Activated naive CD8-positive, alpha-beta T cell treated with anti-CD3 and anti-CD28 coated beads, Interleukin-2, amount 50 U/mL, for 24 hours (primary cell): ENCODE data around the gene BAG5.
A peak's percentile ranks its signal among the peaks of the same experiment; 100 is the strongest.
"Not testable (repeated sequence)": the region's sequence is repeated elsewhere in the genome, so short reads cannot be mapped to it uniquely, and the experiment has no call there.

Source experiments
- ATAC-seq: fragments of 150-1000 bp; cut with Tn5 transposase; one replicate; pipeline ENCODE4 v1.10.0; 2021
- DNase-seq: peaks from one replicate; pipeline ENCODE4 v3.0.0; 2021
- H3K27ac Mint-ChIP-seq: one replicate; pipeline ENCODE4 v1.8.0; 2021; ENCODE audit warnings: mild to moderate bottlenecking, mixed read lengths
- H3K27me3 Mint-ChIP-seq: one replicate; pipeline ENCODE4 v1.8.0; 2021; ENCODE audit warnings: mixed read lengths
- H3K36me3 Mint-ChIP-seq: one replicate; pipeline ENCODE4 v1.8.0; 2021; ENCODE audit warnings: low read depth, mixed read lengths
- H3K4me1 Mint-ChIP-seq: one replicate; pipeline ENCODE4 v1.8.0; 2021; ENCODE audit warnings: mixed read lengths
- H3K4me3 Mint-ChIP-seq: one replicate; pipeline ENCODE4 v1.8.0; 2021; ENCODE audit warnings: mild to moderate bottlenecking, moderate library complexity, mixed read lengths
- H3K9me3 Mint-ChIP-seq: one replicate; pipeline ENCODE4 v1.8.0; 2021; ENCODE audit warnings: mixed read lengths

The BAG5 gene

DNA sequence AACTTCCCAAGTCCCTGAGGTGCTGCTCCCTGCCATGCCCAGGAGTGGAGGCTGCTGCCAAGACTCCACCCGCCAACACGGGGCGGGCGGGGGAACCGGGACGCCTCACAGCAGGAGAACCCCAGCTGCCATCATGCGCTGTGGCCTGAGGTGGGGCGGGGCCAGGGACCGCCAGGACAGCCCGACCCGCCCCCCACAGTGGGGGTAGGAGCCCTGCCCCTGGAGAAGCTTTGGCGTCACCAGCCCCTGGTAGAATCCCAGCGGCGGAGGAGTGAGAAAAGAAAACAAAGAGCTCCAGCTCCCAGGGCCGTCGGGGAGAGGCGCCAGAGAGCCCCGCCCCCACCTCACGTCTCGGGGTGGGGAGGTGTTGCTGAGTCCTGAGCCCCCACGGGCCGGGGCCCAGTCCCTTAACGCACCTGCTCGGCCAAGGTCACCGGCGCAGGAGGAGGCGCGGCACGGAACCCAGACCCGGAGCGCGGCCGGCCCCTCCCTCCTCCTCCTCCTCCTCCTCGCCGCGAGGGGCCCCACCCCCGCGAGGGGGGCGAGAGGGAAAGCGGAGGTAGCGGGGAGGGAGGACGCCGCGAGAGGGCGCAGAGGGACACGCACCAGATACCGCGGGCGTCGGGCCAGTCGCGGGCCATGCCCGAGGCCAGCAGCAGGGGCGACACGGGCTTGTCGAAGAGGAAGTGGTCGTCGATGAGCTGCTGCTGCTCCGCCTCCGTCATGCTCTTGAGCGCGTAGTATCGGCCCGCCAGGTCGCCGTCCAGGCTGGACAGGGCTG lies 41.6 kb downstream of the BAG5 start:
- H3K4me1 Mint-ChIP-seq, result peaks cover 8% of the 10 kb centered on the region

DNA sequence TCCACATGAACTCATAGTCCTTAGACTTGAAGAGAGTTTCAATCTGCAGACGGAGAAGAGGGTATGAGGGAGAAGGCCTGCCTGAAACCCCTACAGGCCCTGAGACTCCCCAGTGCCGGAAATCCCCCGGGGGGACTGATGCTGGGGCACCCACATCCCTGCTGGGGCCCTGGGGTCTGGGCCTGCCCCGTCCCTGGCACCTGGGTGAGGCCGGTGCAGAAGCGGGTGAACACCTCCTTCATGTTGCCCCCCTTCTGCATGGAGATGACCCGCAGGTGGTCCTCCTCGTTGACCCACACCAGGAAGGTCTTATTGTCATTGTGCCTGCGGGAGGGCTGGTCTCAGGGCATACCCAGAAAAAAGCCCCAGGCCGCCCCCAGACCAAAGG lies 42.2 kb downstream of the BAG5 start:
- Mint-ChIP-seq H3K9me3 (no peaks in the 10 kb centered on the region), H3K4me3 (no peak overlapping the region), H3K27me3 (peaks cover 14% of the 10 kb centered on the region), H3K4me1 (peaks cover 8% of the 10 kb centered on the region), H3K27ac (no peak overlapping the region), H3K36me3 (no peaks in the 10 kb centered on the region)
- ATAC-seq (no peak), DNase-seq (no peak)

More for the DNA sequence above, 41.6 kb downstream of the BAG5 start:
- Mint-ChIP-seq H3K36me3 (no peaks in the 10 kb centered on the region), H3K27ac (no peak overlapping the region), H3K27me3 (peaks cover 14% of the 10 kb centered on the region), H3K4me3 (peak overlapping the region; percentile 32), H3K9me3 (no peaks in the 10 kb centered on the region)
- peak; percentile 65 for DNase-seq
- peak; percentile 22 for ATAC-seq

DNA sequence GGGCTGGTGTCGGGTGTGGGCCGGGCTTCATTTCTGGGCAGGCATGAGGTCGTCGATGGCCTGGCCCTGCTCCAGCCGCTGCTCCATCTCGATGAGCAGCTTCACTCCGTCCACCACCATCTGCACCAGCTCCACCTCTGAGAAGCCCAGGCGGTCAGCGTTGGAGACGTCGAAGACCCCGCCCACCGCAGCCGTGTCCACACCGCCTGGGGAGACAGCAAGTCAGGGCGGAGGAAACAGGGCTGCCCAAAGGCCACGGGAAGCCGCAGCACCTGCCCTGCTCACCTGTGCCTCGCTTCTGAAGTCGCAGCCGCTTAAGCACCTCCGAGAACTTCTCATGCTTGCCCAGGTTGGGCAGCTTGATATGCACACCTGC lies 42.6 kb downstream of the BAG5 start:
- H3K4me3 Mint-ChIP-seq, result no peak overlapping the region

DNA sequence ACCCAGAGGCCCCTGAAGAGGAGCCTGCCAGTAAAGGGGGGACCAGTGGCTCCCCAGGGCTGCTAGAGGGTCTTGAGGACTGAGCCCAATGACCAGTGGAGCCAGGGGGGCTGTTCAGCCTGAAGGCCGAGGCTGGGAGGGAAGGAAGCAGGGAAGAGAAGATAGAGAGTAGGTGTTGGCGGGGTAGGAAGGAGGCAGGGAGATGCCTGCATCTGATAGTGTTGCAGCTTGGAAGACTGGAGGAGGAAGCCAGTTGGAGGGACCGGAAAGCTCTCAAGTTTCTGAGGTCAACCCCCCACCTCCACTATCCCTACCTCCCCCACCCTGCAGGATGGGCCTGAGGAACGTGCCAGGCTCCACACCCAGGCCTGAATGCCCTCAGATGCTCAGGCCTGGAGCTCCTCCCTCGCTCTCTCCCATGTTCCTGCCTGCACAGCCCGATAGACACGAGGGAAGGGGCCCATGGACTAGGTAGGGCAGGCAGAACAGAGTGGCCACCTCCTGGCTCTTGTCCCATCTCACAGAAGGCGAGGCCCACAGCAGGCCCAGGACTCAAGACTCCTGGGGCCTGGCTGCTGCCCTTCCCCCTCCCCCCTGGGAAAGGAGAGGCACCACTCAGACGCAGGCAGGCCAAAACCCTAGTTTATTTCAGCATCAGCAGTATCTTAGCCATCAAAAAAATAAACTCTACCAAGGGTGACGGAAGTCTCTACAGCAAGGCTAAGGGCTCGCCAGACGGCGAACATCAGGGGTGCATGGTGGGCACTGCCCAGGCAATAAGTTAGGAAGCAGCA lies 43.2 kb downstream of the BAG5 start:
- DNase-seq (no peak), ATAC-seq (no peak)
- peaks cover 8% of the 10 kb centered on the region for H3K4me1 Mint-ChIP-seq
- H3K4me3 Mint-ChIP-seq, result no peak overlapping the region
- no peaks in the 10 kb centered on the region for H3K9me3 Mint-ChIP-seq
- H3K36me3 Mint-ChIP-seq, result no peaks in the 10 kb centered on the region
- H3K27ac Mint-ChIP-seq, result no peak overlapping the region
- H3K27me3 Mint-ChIP-seq, result peaks cover 14% of the 10 kb centered on the region

More for the DNA sequence above, 42.6 kb downstream of the BAG5 start:
- no peak for ATAC-seq
- Mint-ChIP-seq H3K9me3 (no peaks in the 10 kb centered on the region), H3K36me3 (no peaks in the 10 kb centered on the region), H3K27me3 (peaks cover 14% of the 10 kb centered on the region), H3K27ac (no peak overlapping the region), H3K4me1 (peaks cover 8% of the 10 kb centered on the region)
- no peak for DNase-seq

DNA sequence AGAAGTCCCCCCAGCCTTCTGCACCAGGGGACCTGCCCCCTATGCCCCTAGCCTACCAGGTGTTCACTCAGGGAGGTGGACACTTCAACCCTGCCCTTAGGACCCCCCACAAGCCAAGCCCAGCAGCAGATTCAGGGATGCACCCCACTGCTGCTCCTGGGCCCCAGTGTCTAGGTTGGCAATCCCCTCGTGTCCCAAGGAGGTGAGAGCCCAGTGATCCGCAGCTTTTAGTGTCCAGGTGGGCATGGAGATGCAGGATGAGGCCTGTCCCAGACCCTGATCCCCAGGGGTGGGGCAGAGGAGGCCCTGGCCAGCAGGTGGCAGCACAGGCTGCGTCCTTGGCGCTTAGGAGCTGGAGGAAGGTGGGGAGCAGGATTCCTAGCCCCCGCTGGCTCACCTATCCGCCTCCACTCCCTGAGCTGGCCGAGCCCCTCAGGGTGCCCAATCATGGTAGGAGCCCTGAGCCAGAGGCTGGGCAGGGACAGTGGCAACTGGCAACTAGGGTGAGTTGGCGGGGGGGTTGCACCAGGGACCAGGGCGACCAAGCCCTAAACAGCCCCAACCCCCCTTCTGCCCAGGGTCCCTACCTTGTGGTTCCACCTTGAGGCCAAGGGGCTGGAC lies 43.9 kb downstream of the BAG5 start:
- Mint-ChIP-seq H3K27ac (no peak overlapping the region), H3K4me1 (peaks cover 7% of the 10 kb centered on the region), H3K4me3 (no peak overlapping the region), H3K27me3 (peaks cover 8% of the 10 kb centered on the region), H3K9me3 (no peaks in the 10 kb centered on the region), H3K36me3 (no peaks in the 10 kb centered on the region)
- DNase-seq (peak; percentile 74), ATAC-seq (peak; percentile 35)

DNA sequence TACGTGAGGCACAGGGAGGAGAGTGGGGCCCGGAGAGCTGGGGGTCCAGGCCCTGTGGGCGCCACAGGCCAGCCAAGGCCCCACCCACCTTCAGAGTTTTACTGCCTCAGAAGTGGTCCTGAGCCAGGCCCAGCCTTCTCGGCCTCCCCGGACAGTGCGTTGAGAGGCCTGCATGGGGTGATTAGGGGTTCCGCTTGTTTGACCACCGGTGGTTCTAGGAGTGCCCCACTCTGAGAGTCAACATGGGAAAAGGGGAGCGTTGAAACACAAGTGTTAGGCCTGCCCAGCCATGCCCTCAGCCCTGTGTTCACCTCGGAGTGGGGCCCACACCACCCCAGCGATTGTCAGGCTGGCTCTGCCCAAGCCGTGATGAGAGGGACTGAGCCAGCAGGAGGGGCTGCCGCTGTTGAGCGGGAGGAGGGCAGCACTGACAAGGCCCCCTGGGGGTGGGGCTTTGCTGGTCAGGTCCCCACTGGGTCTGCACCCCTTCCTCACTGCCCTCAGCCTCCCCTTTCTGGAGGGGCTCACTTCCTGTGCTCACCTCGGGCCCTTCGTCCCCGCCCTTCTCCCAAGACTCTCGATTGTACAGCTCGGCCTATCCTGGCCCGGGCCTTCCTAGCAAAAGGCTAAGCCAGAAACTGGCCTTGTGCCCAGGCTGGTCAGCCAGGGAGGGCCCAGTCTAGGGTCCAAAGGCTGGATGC lies 44.6 kb downstream of the BAG5 start:
- Mint-ChIP-seq H3K36me3 (no peaks in the 10 kb centered on the region), H3K4me3 (no peak overlapping the region), H3K4me1 (peaks cover 7% of the 10 kb centered on the region), H3K27ac (no peak overlapping the region), H3K27me3 (peaks cover 6% of the 10 kb centered on the region), H3K9me3 (no peaks in the 10 kb centered on the region)
- ATAC-seq (no peak), DNase-seq (no peak)

DNA sequence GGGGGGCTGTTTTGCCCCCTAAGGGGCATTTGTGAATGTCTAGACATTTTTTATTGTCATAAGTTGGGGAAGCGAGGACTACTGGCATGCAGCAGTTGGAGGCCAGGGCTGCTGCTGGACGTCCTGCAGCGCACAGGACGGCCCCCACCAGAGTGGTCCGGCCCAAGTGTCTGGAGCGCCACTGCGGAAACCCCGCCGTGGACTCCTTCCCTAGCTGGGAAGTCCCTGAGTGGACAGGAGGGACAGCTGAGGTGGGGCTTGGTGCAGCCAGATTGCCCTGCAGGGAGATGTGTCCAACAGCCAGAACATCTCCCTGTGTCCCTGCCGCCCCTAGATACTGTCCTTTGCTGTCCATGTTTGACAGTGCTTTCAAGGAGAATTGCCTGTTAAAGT lies 45.3 kb downstream of the BAG5 start:
- Mint-ChIP-seq H3K27me3 (peaks cover 6% of the 10 kb centered on the region), H3K36me3 (peaks cover 4% of the 10 kb centered on the region), H3K4me3 (no peak overlapping the region), H3K27ac (no peak overlapping the region), H3K9me3 (no peaks in the 10 kb centered on the region), H3K4me1 (peaks cover 7% of the 10 kb centered on the region)
- DNase-seq (no peak), ATAC-seq (no peak)

DNA sequence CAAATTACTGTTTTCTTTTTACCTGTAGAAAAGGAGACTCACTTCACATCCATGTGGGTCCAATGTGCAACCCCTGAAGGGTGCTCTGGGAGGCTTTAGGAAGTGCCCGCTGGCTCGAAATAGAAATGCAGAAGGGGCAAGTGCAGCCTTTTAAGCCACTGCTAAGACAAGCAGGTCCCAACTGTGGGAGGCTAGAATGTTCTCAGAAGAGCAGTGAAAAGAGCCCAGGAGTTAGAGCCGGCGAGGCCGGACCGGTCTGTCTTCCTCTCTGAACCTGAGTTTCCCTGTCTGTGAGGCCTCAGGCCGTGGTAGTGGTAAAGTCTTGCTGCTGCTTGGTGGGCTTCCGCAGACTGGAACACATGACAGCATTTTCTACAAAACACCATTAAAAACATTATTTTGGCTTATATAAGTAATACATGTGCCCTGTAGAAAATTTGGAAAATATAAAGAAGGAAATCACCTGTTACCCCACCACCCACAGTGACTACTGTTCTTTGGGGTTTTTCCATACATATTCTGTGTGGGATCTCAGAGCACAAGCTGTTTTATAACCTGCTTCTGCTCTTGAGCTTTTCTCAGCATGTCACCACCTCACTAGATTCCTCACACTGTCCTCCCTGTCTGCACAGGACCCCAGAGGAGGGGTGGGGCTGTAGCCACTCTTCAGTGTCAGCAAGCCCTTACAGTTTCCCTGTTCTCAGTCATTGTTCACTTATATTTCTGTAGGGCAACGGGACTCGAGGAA lies 45.9 kb downstream of the BAG5 start:
- ATAC-seq (no peak), DNase-seq (no peak)
- no peaks in the 10 kb centered on the region for H3K9me3 Mint-ChIP-seq
- no peak overlapping the region for H3K4me3 Mint-ChIP-seq
- peaks cover 6% of the 10 kb centered on the region for H3K27me3 Mint-ChIP-seq
- peaks cover 5% of the 10 kb centered on the region for H3K36me3 Mint-ChIP-seq
- peaks cover 7% of the 10 kb centered on the region for H3K4me1 Mint-ChIP-seq
- no peak overlapping the region for H3K27ac Mint-ChIP-seq

DNA sequence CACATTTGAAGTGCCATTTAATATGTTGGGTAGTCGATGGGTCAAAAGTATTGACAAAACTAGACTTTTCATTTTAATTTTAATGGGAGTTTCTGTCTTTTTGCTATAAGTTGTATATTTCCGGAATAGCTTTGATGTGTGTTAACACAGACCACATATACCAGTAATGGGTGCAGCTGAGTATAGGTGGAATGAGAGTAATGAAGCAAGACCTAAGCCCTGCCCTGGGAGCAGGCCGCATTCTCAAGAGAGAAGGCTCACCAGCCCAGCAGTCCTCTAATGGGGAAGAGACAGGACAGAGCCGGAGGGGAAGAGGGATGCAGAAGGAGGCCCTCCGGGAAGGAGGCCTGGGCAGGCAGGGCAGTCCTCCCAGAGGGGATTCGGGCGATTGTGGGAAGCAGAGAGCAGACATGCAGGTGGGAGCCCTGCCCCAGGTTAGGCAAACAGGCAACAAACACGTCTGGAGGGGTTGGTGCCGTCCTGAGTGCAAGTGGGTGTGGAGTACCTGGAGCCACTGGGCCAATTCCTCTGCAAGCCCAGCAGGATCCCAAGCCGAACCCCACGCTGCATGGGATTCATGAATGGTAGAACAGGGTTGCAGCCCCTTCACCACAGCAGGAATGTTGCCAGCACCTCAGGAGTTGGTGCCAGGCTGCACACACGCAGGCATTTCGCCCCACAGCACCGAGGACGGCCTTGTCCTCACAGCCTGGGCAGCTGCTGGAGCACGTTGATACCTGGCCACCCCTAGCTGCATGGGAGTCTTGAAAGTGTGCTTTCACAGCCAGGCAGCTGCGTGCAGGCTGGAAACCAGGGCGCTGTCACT lies 47.6 kb downstream of the BAG5 start:
- Mint-ChIP-seq H3K36me3 (peaks cover 5% of the 10 kb centered on the region), H3K4me1 (peaks cover 5% of the 10 kb centered on the region), H3K27me3 (peaks cover 5% of the 10 kb centered on the region), H3K27ac (no peak overlapping the region), H3K4me3 (no peak overlapping the region), H3K9me3 (no peaks in the 10 kb centered on the region)
- ATAC-seq (no peak), DNase-seq (no peak)

DNA sequence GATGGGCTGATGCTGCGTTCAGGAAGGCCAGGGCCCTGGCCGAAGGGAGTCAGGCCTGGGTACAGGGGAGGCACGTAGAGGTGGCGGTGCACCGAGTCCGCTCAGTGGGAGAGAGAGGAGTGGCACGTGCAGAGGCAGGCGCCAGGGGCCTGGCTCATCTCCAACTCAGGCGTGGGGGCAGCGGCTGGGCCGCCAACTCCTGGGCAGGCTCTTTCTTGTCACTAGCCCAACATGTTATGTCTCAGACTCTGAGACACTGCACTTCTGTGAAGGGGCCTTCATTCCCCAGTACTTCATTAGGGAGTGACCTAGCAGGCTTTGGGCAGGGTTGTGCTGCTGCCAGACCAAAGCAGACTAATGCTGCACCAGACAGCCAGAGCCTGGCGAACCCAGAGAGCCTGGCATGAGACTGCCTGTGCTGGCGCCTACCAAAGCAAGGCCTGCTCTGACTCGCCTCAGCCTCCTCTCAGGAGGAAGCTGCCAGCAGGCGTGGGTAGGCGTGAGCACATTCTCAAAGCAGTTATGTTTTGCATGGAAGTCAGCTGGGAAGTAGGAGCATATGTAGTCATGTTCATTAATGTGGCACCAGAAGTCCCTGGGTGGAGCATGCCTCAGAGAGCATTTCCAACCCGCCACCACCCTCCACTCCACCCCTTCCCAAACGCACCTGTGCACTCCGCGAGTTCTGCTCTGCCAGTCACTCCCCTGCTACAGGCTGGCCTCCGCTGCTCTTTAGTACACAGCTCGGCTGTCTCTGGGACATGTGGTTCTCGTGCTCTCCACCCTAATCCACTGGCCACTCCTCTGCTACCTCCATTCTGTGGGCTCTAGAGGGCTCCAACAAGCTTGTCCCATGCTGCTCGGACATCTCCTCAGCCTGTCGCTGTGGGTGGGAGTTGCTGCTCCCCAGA lies 49.5 kb downstream of the BAG5 start:
- ATAC-seq, result no peak

DNA sequence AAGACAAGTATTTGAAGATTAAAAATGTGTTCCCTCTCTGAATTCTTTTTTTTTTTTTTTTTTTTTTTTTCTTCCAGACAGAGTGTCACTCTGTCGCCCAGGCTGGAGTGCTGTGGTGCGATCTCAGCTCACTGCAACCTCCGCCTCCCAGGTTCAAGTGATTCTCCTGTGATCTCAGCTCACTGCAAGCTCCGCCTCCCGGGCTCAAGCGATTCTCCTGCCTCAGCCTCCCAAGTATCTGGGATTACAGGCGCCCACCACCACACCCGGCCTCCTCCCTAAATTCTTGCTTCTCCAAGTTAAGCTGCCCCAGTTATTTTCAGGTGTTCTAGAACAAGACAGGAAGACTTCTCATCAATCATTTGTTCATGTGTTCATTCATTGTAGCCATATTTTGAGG lies 50.3 kb downstream of the BAG5 start:
- H3K27ac Mint-ChIP-seq, DNase-seq, H3K9me3 Mint-ChIP-seq, H3K27me3 Mint-ChIP-seq, H3K4me3 Mint-ChIP-seq, ATAC-seq, H3K4me1 Mint-ChIP-seq: not testable (repeated sequence)
- H3K36me3 Mint-ChIP-seq, result peaks cover 16% of the 10 kb centered on the region

More for the DNA sequence above, 49.5 kb downstream of the BAG5 start:
- H3K4me3 Mint-ChIP-seq, result no peak overlapping the region
- DNase-seq, result no peak
- H3K9me3 Mint-ChIP-seq, result no peaks in the 10 kb centered on the region
- H3K27me3 Mint-ChIP-seq, result no peaks in the 10 kb centered on the region
- H3K27ac Mint-ChIP-seq, result no peak overlapping the region
- H3K4me1 Mint-ChIP-seq, result no peaks in the 10 kb centered on the region
- peaks cover 14% of the 10 kb centered on the region for H3K36me3 Mint-ChIP-seq

DNA sequence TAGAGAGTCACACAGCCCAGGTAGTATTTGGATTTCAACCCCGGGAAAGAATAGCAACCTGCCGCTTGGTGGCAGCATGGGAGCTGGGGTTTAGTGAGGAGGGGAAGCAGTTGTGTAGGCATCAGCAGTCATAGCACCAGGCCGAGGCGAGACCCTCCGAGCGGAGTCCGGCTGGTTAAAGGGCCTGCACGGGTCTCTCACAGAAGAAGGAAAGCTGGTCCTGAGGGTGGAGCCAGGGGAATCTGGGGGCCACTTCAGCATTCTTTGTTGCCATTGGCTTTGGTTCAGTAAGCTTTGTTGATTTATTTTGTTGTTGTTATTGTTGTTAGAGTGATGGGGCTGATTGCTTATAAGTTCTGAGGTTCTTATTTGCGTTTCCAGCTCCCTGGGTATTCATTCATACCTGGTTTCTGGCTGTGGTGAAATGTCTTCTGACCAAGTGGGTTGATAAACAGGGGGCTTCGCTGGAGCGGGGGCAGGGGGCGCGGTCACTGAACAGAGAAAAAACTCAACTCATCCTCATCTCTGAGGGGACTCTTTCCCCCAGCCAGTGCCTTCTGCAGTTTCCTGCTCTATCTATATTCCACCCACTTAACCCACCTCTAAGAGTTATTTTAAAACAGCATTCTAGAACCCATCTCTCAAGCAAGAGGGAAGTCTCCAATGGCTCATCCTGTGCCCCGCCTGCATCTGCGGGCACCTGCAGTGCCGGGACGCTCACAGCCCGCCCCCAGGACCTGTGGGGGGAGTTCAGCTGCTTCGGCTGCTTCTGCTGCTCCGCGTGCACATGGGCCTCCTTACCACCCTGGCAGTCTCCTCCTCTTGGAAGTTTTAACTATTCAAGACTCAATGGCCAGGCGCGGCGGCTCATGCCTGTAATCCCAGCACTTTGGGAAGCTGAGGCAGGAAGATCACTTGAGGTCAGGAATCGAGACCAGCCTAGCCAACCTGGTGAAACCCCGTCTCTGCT lies 51.4 kb downstream of the BAG5 start:
- DNase-seq, result no peak
- Mint-ChIP-seq H3K4me1 (no peaks in the 10 kb centered on the region), H3K36me3 (peaks cover 18% of the 10 kb centered on the region), H3K4me3 (no peak overlapping the region), H3K27ac (no peak overlapping the region), H3K27me3 (no peaks in the 10 kb centered on the region), H3K9me3 (no peaks in the 10 kb centered on the region)
- ATAC-seq, result no peak
